Memory B cell (primary cell): Measurements from ENCODE around the gene DCLK1.

Experiments
- ATAC-seq: fragments of 150-1000 bp; cut with Tn5 transposase; 2 replicates; pipeline ENCODE4 v1.10.0; 2021; ENCODE audit warnings: low read depth, mild to moderate bottlenecking, moderate library complexity
- DNase-seq, 2 donors: peaks; one replicate each; pipeline ENCODE4 v3.0.0; 2022; ENCODE audit warnings: low spot score in 2 of 2
- H3K27ac Mint-ChIP-seq: one replicate; pipeline ENCODE4 v1.8.0; 2022; ENCODE audit warnings: mild to moderate bottlenecking, moderate library complexity, mixed read lengths
- H3K27me3 Mint-ChIP-seq: one replicate; pipeline ENCODE4 v1.8.0; 2022; ENCODE audit warnings: mixed read lengths
- H3K36me3 Mint-ChIP-seq: one replicate; pipeline ENCODE4 v1.8.0; 2022; ENCODE audit warnings: mild to moderate bottlenecking, mixed read lengths
- H3K4me1 Mint-ChIP-seq: one replicate; pipeline ENCODE4 v1.8.0; 2022; ENCODE audit warnings: mixed read lengths
- H3K4me3 Mint-ChIP-seq: one replicate; pipeline ENCODE4 v1.8.0; 2022; ENCODE audit warnings: mild to moderate bottlenecking, moderate library complexity, mixed read lengths
- H3K9me3 Mint-ChIP-seq: one replicate; pipeline ENCODE4 v1.8.0; 2022; ENCODE audit warnings: mixed read lengths

Gene DCLK1

DNA sequence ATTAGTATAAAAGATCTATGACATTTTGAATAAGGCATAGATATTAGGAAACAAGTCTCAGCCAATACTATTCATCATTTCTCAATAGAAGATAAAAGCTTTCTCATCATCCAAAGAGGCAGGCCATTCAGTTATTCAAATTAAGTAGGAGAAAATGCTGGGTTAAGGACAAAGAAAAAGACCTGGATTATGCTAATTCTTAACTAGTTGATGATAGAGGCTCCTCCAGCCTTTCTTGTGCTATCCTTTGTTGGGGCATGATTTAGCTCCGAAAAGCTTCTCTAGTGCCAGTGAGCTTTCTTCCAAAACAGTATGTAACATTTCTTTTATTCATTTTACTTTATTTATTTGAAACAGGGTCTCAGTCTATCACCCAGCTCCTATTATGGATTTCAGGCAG, 223.0 kb downstream of the DCLK1 start:
- no peak overlapping the region for H3K4me3 Mint-ChIP-seq
- H3K4me1 Mint-ChIP-seq, result no peaks in the 10 kb centered on the region
- no peak for ATAC-seq
- no peak for DNase-seq
- no peaks in the 10 kb centered on the region for H3K27me3 Mint-ChIP-seq
- no peaks in the 10 kb centered on the region for H3K9me3 Mint-ChIP-seq
- H3K36me3 Mint-ChIP-seq, result no peaks in the 10 kb centered on the region
- H3K27ac Mint-ChIP-seq, result no peak overlapping the region

DNA sequence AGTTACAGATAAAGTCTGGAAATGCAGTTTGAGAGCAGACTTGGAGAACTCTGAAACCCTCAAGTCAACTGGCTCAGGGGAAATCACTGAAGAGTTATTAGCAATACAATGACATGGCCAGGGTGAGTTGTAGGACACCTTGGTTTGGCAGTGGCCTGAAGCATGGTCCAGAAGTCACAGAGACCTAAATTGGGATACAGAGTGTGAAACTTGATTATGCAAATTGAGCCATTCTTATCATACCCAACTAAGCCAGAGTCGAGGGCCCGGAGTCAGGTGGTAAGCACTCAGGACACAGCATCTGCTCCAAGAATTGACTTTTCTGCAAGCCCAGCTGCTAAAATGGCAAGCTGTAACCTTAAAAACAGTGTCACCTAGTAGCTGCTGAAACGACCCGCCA, 224.5 kb downstream of the DCLK1 start:
- no peak overlapping the region for H3K27ac Mint-ChIP-seq
- DNase-seq, result no peak
- H3K4me3 Mint-ChIP-seq, result no peak overlapping the region
- no peaks in the 10 kb centered on the region for H3K36me3 Mint-ChIP-seq
- ATAC-seq, result no peak
- H3K4me1 Mint-ChIP-seq, result no peaks in the 10 kb centered on the region
- H3K9me3 Mint-ChIP-seq, result no peaks in the 10 kb centered on the region
- H3K27me3 Mint-ChIP-seq, result no peaks in the 10 kb centered on the region

DNA sequence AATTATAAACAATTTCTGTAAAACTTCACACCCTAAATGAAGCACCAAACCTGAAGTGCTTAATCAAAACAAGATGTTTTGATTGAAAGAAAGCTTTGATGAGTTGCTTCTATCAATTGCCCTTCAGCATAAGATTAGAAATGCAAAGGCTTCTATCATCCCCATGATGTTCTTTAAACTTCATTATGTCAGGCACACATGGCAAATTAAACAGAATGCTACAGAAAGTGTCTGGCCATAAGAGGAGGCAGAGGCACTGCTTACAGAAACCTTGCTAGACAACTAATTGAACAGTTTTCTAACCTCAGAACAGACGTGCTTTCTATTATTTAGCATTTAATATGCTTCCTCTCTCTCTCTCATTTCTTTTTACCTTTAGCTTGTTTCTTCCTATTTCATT, 228.1 kb downstream of the DCLK1 start:
- Mint-ChIP-seq H3K4me3 (no peak overlapping the region), H3K9me3 (no peaks in the 10 kb centered on the region), H3K36me3 (no peaks in the 10 kb centered on the region), H3K27me3 (no peaks in the 10 kb centered on the region), H3K4me1 (no peaks in the 10 kb centered on the region), H3K27ac (no peak overlapping the region)
- DNase-seq (no peak), ATAC-seq (no peak)

GRCh38 chr13:35898041-35898440, 233.1 kb downstream of the DCLK1 start:
- ATAC-seq (no peak), DNase-seq (no peak)
- Mint-ChIP-seq H3K9me3 (no peaks in the 10 kb centered on the region), H3K27ac (no peak overlapping the region), H3K27me3 (no peaks in the 10 kb centered on the region), H3K4me1 (no peaks in the 10 kb centered on the region), H3K36me3 (no peaks in the 10 kb centered on the region), H3K4me3 (no peak overlapping the region)

GRCh38 chr13:35894636-35895035, 236.5 kb downstream of the DCLK1 start:
- no peaks in the 10 kb centered on the region for H3K4me1 Mint-ChIP-seq
- DNase-seq (no peak), ATAC-seq (no peak)
- peaks cover 1% of the 10 kb centered on the region for H3K9me3 Mint-ChIP-seq
- no peaks in the 10 kb centered on the region for H3K36me3 Mint-ChIP-seq
- no peaks in the 10 kb centered on the region for H3K27me3 Mint-ChIP-seq
- no peak overlapping the region for H3K27ac Mint-ChIP-seq
- H3K4me3 Mint-ChIP-seq, result no peak overlapping the region

DNA sequence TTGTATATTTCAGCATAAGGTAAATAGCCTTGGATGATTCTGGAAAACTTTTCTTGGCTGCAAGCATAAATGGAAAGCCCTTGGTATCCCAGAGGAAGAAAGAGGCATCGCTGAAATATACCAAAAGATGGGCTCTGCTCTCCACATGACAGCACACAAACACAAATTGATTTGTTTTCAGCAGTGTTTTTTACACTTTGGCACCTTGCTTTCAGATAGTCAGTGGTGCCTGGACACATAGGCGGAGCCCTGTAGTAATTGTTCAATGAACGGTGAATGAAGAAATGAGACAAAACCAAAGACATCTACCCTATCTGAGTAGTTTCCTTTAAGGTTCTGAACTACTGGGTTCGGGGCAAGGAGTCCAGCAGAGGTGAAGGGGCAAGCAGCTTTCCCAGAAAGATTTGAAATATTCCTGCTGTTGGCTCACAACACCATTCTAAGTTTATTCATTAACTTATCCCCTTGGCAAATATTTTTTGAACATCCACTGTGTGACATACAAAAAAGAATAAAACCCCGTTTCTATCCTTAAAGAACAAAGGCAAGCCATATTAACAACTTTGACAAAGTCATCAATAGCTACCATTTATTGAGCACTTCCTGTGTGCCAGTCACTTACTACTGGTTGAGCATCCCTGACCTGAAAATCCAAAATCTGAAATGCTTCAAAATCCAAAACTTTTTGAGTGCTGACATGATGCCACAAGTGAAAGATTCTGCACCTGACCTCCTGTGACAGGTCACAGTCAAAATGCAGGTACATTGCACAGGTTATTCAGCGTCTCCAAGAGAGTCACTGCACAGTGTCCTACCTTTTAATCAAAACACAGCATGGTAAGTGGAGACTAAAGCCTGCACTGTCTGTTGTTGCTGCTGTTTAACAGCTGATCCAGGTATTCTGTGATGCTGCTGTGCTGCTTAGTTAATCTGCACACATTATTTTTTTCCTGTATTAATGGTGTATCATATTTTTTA, 238.1 kb downstream of the DCLK1 start:
- Mint-ChIP-seq H3K9me3 (peaks cover 1% of the 10 kb centered on the region), H3K4me1 (no peaks in the 10 kb centered on the region), H3K36me3 (no peaks in the 10 kb centered on the region), H3K27me3 (no peaks in the 10 kb centered on the region), H3K27ac (no peak overlapping the region), H3K4me3 (no peak overlapping the region)
- ATAC-seq (no peak), DNase-seq (no peak)

DNA sequence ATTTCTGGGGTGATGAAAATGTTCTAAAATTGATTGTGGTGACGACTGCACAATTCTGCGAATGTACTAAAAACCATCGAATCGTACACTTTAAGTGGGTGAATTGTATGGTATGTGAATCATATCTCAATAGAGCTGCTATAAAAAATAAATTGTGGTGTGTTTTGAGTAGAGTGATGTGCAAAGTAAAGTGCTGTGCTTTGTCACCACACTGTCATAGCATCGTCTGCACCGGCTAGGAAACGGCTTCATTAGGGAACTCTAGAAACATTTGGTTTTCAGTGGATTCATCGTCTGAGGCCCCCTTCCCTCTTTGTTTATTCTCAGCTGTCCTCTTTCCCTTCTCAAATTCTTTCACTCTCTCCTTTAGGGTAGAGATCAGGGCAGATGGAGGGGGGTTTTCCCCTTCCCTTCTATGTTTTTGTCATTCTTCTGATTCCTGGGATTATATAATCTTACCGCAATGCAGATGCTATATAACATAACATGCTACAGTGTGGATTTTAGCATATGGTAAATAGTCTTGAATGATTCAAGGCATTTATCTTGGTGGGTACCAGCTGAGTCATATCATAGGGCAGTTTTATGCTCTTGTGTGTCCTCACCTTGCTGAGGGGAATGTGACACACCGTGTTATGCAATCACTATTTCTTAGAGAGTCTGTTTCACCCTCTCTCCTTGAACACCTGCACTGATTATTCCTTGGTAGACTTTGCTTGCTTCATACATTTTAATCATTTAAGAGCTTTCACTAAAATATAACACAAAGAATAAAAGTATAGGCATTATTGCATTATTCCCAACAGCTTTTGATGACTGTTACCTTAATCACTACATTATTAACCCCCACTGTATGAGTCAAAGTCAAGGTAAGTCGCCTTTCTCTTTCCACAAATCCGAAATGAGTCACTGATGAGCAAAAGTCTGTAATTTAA, 239.4 kb downstream of the DCLK1 start:
- no peaks in the 10 kb centered on the region for H3K4me1 Mint-ChIP-seq
- no peak overlapping the region for H3K4me3 Mint-ChIP-seq
- DNase-seq, result no peak

GRCh38 chr13:35889560-35889959, 241.6 kb downstream of the DCLK1 start:
- Mint-ChIP-seq H3K27me3 (no peaks in the 10 kb centered on the region), H3K27ac (no peak overlapping the region), H3K4me3 (no peak overlapping the region), H3K9me3 (peaks cover 1% of the 10 kb centered on the region), H3K4me1 (no peaks in the 10 kb centered on the region), H3K36me3 (no peaks in the 10 kb centered on the region)
- ATAC-seq, result no peak
- DNase-seq, result no peak

More for the DNA sequence above, 239.4 kb downstream of the DCLK1 start:
- Mint-ChIP-seq H3K9me3 (peaks cover 1% of the 10 kb centered on the region), H3K36me3 (no peaks in the 10 kb centered on the region), H3K27me3 (no peaks in the 10 kb centered on the region), H3K27ac (no peak overlapping the region)
- ATAC-seq, result no peak

DNA sequence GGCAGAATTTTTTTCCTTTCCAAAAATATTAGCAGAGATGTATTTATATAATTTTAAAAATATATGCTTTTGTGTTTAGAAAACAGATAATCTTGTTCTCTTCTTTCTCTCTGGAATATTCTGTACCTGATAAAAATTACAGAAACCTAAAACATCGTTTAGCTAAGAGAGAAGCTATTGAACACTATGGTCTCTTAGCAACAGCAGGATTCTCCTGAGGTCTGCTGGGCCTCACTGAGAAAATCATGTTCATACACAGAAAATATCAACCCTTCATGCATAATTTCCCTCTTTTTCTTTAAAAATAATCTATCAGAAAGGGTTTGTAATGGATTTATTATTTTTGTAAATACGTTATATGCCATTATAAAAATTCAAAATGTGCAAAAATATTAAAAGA, 242.2 kb downstream of the DCLK1 start:
- ATAC-seq (no peak), DNase-seq (no peak)
- Mint-ChIP-seq H3K36me3 (no peaks in the 10 kb centered on the region), H3K4me1 (no peaks in the 10 kb centered on the region), H3K27me3 (no peaks in the 10 kb centered on the region), H3K4me3 (no peak overlapping the region), H3K27ac (no peak overlapping the region), H3K9me3 (peaks cover 1% of the 10 kb centered on the region)

DNA sequence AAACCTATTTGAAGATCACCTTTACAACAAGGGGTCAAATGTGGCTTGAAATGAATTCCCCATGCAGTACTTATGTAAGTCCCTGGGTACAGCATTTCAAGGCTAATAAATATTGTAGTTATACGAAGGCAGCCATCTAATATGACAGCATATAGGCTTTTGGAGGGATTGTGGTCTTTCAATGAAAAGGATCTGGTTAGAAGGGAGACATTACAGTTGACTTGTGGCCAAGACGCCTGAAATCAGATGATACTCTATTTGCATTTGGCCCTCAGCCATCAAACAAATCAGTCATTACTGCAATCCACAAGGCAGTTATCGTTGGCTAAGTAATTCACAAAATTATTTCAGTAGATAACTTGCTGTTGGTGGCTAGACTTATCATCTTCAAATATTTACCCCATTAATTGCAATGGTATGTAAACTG, 242.7 kb downstream of the DCLK1 start:
- H3K4me3 Mint-ChIP-seq, result no peak overlapping the region

GRCh38 chr13:35887115-35887666, 244.0 kb downstream of the DCLK1 start:
- no peak for DNase-seq
- no peak for ATAC-seq
- no peaks in the 10 kb centered on the region for H3K36me3 Mint-ChIP-seq
- H3K9me3 Mint-ChIP-seq, result peaks cover 2% of the 10 kb centered on the region
- no peaks in the 10 kb centered on the region for H3K4me1 Mint-ChIP-seq
- H3K4me3 Mint-ChIP-seq, result no peak overlapping the region
- H3K27me3 Mint-ChIP-seq, result no peaks in the 10 kb centered on the region
- no peak overlapping the region for H3K27ac Mint-ChIP-seq

More for the DNA sequence above, 242.7 kb downstream of the DCLK1 start:
- Mint-ChIP-seq H3K27me3 (no peaks in the 10 kb centered on the region), H3K4me1 (no peaks in the 10 kb centered on the region), H3K36me3 (no peaks in the 10 kb centered on the region), H3K9me3 (peaks cover 1% of the 10 kb centered on the region), H3K27ac (no peak overlapping the region)
- DNase-seq, result no peak
- ATAC-seq, result no peak

DNA sequence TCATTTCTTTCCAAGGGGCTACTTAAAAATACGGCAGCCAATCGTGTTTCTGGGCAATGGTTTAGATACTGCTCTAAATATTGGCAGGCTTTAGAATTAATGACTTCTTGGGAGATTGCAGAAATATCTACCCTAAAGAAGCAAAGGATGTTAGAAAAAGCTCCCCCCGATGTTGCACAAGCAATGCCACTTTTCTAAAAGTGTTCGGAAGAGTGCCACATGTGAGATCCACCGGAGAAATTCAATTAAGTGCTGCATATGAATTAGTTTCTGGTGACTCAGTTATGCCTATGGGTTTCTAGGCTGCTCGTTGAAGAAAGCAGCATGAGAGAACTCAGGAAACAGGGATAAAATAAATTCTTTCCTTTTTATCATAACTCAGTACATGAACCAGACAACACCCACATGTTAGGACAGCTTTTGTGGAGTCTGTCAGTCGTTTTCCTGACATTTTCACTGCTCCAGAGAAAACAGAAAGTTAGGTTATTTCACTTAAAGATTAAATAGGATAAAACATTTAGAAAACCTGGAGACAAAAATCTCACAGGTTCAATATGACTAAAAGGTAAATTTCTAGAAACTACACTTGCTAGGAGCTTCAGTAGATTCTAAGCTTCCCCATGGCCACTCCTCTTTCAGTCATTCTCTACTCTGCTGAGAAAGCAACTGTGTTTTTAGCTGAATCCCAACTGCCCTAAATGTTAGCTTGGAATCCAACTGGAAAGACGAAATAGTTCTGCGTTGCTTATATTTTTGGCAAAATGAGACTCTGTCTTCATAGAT, 244.7 kb downstream of the DCLK1 start:
- peaks cover 4% of the 10 kb centered on the region for H3K9me3 Mint-ChIP-seq
- no peaks in the 10 kb centered on the region for H3K4me1 Mint-ChIP-seq
- no peaks in the 10 kb centered on the region for H3K36me3 Mint-ChIP-seq
- ATAC-seq (no peak), DNase-seq (no peak)
- H3K27ac Mint-ChIP-seq, result no peak overlapping the region
- H3K4me3 Mint-ChIP-seq, result no peak overlapping the region
- H3K27me3 Mint-ChIP-seq, result no peaks in the 10 kb centered on the region

DNA sequence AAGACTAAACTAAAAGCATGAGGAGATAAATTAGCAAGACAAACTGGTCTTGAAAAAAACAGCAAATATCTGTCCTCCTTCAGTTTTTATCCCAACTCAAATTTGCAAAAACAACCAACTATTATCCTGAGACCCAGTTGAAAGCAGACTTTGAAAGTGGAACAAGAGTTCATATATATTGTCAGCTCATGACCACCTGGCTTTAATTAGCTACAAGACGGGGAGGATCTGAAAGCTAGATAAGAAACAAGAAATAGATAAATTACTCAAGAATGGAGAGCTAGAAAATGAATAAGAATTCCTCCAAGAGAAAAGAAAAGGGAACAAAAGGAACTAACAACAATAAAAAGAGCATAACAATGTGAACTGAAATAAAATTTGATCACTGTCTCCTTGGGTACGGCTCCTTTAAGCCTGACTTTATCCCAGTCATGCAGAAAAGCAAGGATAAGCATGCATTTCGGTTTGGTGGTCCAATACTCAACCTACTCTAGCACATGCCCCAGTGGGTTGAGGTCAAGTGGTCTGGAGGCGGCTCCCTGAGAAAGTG, 246.9 kb downstream of the DCLK1 start:
- Mint-ChIP-seq H3K9me3 (peaks cover 4% of the 10 kb centered on the region), H3K27me3 (no peaks in the 10 kb centered on the region), H3K4me1 (no peaks in the 10 kb centered on the region), H3K4me3 (no peak overlapping the region), H3K36me3 (no peaks in the 10 kb centered on the region), H3K27ac (no peak overlapping the region)
- DNase-seq, result no peak
- ATAC-seq, result no peak
